H1 (cell line): Measurements from ENCODE around the gene SLMAP. TPM values are rescaled to one million over a fixed set of nuclear protein-coding genes. Genes with fewer than 3 reads are reported as not detected.

Experiments used
- CTBP2 ChIP-seq: IDR thresholded peaks from 2 replicates; pipeline ENCODE4 v1.7.0; 2011; ENCODE audit warnings: borderline replicate concordance, mild to moderate bottlenecking, moderate library complexity, mixed read lengths, low read length; ENCODE audit not compliant: insufficient read depth, insufficient read length
- FOSL1 ChIP-seq: IDR thresholded peaks from 2 replicates; pipeline ENCODE4 v1.6.1; 2011; ENCODE audit warnings: mild to moderate bottlenecking, low read depth, low read length, moderate library complexity; ENCODE audit not compliant: insufficient read depth
- TAF1 ChIP-seq: IDR thresholded peaks from 2 replicates; pipeline ENCODE4 v1.6.1; 2011; ENCODE audit warnings: mild to moderate bottlenecking, low read depth, low read length
- TAF7 ChIP-seq: optimal IDR thresholded peaks from 2 replicates; pipeline ENCODE3; 2011; ENCODE audit warnings: low read depth, mild to moderate bottlenecking, inconsistent platforms, low read length, moderate library complexity, borderline replicate concordance
- TBP ChIP-seq: IDR thresholded peaks from 2 replicates; pipeline ENCODE4 v1.6.1; 2011; ENCODE audit warnings: low read depth, low read length, improper control_type of control experiment
- polyA plus RNA-seq, 7 experiments: library from polyadenylated mRNA; depleted of rRNA in 3 of 7; stranded (reverse) in 5 of 7; unstranded in 2 of 7; fragments of >200 nt in 5 of 7; fragments of 200-250 nt in 2 of 7; gene quantifications; 1 replicate in 5 of 7; 2 replicates in 1 of 7; 4 replicates in 1 of 7; pipeline versions ENCODE4 v1.2.1 to v1.2.3, GENCODE V29; 2011 to 2013; ENCODE audit warnings: missing spikeins in 2 of 7, mixed read lengths in 2 of 7
- total RNA-seq: library from RNA; stranded (reverse); fragmentation: NEBNext Ultra II Directional; extraction: Animal tissue kit (Norgen Biotek cat#: 25700); gene quantifications from 2 replicates; pipeline ENCODE4 v1.2.1, GENCODE V29; 2021
- TF ChIP-seq, protein P1 (sequence below): IDR thresholded peaks from 2 replicates; pipeline ENCODE4 v1.6.1; 2011; ENCODE audit warnings: low read depth, mild to moderate bottlenecking, low read length; ENCODE audit not compliant: insufficient read depth

The SLMAP gene
- total and polyA plus RNA-seq, 2 of the 8 experiments (the other 6 are each of a cell fraction or from before 2014, with no cell fraction given): 13.6 to 70.4 TPM

DNA sequence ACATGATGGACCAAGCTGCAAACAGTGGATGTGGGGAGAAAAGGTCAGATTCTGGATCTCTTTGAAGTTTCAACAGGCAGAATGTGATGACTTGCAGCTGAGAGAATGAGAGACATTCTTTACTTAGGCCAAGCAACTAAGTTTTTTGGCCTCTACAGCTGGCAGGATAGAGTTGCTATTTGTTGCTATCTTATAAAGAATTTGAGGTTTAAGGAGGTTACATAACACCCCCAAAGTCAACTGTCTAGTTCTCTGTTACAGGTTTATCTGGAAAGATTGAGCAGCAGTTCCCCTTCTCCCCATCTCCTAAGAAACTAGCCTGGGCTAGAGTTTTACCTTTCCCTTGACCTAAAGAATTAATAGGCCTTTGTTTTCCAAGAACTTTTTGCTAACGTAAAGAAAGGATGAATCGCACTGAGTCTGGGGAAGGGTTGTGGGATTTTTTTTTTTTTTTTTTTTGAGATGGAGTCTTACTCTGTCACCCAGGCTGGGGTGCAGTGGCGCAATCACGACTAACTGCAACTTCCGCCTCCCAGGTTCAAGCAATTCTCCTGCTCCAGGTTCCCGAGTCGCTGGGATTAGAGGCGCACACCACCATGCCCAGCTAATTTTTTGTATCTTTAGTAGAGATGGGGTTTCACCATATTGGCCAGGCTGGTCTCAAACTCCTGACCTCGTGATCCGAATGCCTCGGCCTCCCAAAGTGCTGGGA, 26.6 kb upstream of the SLMAP start (continued):
- TF ChIP-seq, protein P1, sequence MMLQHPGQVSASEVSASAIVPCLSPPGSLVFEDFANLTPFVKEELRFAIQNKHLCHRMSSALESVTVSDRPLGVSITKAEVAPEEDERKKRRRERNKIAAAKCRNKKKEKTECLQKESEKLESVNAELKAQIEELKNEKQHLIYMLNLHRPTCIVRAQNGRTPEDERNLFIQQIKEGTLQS: no peak
- TF ChIP-seq FOSL1: no peak
- TF ChIP-seq CTBP2: no peak
- no peak for TF ChIP-seq TAF1
- no peak for TF ChIP-seq TAF7
- no peak for TF ChIP-seq TBP
